Duodenal mucosa (tissue), 2 donors: ENCODE data around the gene GJD2.

ENCODE experiments used
- H3K27ac ChIP-seq: one replicate; pipeline ENCODE4 v1.7.0; 2013; ENCODE audit warnings: low read depth, low read length
- H3K27me3 ChIP-seq, 2 donors: one replicate each; pipeline ENCODE4 v1.7.0; 2013; ENCODE audit warnings: low read length in 2 of 2, control low read depth in 1 of 2; ENCODE audit not compliant: insufficient read depth in 2 of 2, control insufficient read depth in 1 of 2
- H3K36me3 ChIP-seq, 2 donors: one replicate each; pipeline ENCODE4 v1.7.0; 2013; ENCODE audit warnings: low read length in 2 of 2, control low read depth in 1 of 2; ENCODE audit not compliant: insufficient read depth in 2 of 2, control insufficient read depth in 1 of 2
- H3K4me1 ChIP-seq, 2 donors: one replicate each; pipeline ENCODE4 v1.7.0; 2013; ENCODE audit warnings: low read length in 2 of 2, control low read depth in 1 of 2; ENCODE audit not compliant: insufficient read depth in 2 of 2, control insufficient read depth in 1 of 2
- H3K4me3 ChIP-seq, 2 donors: one replicate each; pipeline ENCODE4 v1.7.0; 2013; ENCODE audit warnings: low read length in 2 of 2, low read depth in 1 of 2
- H3K9ac ChIP-seq, 2 donors: one replicate each; pipeline ENCODE4 v1.7.0; 2013; ENCODE audit warnings: low read length in 2 of 2, low read depth in 1 of 2
- H3K9me3 ChIP-seq, 2 donors: one replicate each; pipeline ENCODE4 v1.7.0; 2013; ENCODE audit warnings: low read length in 2 of 2, control low read depth in 1 of 2; ENCODE audit not compliant: control insufficient read depth in 1 of 2

Gene GJD2

GRCh38 chr15:34729056-34729455 lies 25.7 kb downstream of the GJD2 start:
- Histone ChIP-seq H3K4me3 (no peak overlapping the region), H3K9ac (no peak overlapping the region), H3K4me1 (no peaks in the 10 kb centered on the region), H3K9me3 (no peaks in the 10 kb centered on the region), H3K36me3 (no peaks in the 10 kb centered on the region), H3K27ac (no peak overlapping the region), H3K27me3 (peaks cover 0 to under 1% of the 10 kb centered on the region in 2 donors)

- H3K4me3 ChIP-seq, result no peak overlapping the region
- H3K9me3 ChIP-seq, result no peaks in the 10 kb centered on the region
- peaks cover 0 to 4% of the 10 kb centered on the region in 2 donors for H3K4me1 ChIP-seq
- H3K9ac ChIP-seq, result no peak overlapping the region
- no peak overlapping the region for H3K27ac ChIP-seq
- peaks cover 7 to 13% of the 10 kb centered on the region in 2 donors for H3K27me3 ChIP-seq
- H3K36me3 ChIP-seq, result no peaks in the 10 kb centered on the region
Measured at GRCh38 chr15:34726406-34727100, 28.2 kb downstream of the GJD2 start.

DNA sequence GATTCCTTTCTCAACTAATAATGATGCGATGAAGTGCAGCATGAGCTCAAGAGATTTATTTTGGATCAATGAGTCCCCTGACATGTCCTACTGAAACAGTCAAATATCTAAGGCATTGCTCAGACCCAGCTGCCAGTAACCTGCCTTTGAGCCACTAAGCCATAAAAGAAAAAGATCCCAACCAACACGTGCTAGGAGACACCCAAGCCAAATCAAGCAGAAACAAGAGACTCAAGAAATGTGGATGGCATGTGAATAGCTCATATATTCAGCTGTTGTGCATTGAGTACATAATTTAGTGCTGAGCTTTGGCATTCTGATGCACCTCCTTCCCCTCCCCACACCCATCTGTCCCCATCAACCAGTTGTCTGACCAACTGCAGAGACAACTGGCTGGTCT lies 29.2 kb downstream of the GJD2 start:
- no peaks in the 10 kb centered on the region for H3K9me3 ChIP-seq

DNA sequence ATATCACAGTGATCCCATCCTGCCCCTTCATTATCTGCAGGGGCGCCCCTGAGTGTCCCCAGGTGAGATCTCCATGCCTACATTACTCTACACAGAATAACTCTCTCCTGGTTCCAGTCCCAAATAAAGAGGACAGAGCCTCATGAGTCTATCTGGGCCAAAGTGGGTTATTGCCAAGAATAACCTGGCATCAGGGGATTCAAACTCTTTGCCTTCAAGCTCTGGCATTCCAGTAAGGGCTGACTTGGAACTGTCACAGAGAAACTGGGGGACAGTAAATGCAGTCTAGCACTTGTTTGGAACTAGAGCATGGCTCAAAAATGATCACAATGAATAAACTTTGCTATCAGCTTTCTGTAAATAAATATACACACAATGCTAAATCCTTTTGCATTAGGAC lies 30.3 kb downstream of the GJD2 start:
- Histone ChIP-seq H3K4me1 (peaks cover 0 to 4% of the 10 kb centered on the region in 2 donors), H3K9me3 (no peaks in the 10 kb centered on the region), H3K4me3 (no peak overlapping the region), H3K36me3 (no peaks in the 10 kb centered on the region), H3K27me3 (peaks cover 7 to 18% of the 10 kb centered on the region in 2 donors), H3K9ac (no peak overlapping the region), H3K27ac (no peak overlapping the region)

More for the DNA sequence above, 29.2 kb downstream of the GJD2 start:
- no peak overlapping the region for H3K27ac ChIP-seq
- no peak overlapping the region for H3K9ac ChIP-seq
- peaks cover 7 to 15% of the 10 kb centered on the region in 2 donors for H3K27me3 ChIP-seq
- H3K36me3 ChIP-seq, result no peaks in the 10 kb centered on the region
- no peak overlapping the region for H3K4me3 ChIP-seq
- H3K4me1 ChIP-seq, result peaks cover 0 to 4% of the 10 kb centered on the region in 2 donors

- Histone ChIP-seq H3K4me3 (no peak overlapping the region), H3K27ac (no peak overlapping the region), H3K4me1 (peaks cover 0 to 4% of the 10 kb centered on the region in 2 donors), H3K27me3 (peaks cover 7 to 18% of the 10 kb centered on the region in 2 donors), H3K36me3 (no peaks in the 10 kb centered on the region), H3K9ac (no peak overlapping the region), H3K9me3 (no peaks in the 10 kb centered on the region)
Measured at GRCh38 chr15:34722439-34722836, 32.4 kb downstream of the GJD2 start.

DNA sequence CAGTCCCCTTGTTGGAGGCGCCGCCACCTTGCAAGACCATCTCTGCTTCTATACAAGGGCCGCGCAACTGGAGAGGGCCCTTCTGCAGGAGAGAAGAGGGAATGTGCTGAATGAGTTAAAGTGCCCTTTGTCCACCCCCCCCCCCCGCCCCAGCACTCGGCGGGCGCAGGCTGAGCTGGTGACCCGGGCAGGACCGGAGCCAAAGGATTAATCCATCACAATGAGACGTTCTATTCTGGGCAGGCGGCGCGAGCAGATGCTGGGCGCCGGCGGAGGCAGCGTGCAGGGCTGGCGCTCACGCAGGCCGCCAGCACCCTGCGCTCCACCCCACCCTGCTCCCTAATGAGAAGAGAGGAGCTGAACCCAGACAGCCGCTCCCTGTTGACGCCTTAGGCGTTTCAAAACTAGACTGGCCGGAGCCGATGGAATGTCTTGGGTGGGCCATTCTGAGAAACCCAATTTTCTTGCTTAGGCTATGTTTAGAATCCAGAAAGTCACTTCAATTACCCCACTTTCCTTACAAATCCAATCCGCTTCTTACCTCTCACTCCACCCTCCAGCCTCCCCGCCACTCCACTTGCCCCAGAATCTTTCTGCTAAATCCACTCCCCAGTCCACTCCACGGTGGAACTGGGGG lies 32.9 kb downstream of the GJD2 start:
- Histone ChIP-seq H3K4me3 (no peak overlapping the region), H3K27me3 (peaks cover 7 to 18% of the 10 kb centered on the region in 2 donors), H3K4me1 (peaks cover 0 to 4% of the 10 kb centered on the region in 2 donors), H3K9me3 (no peaks in the 10 kb centered on the region), H3K27ac (no peak overlapping the region), H3K9ac (no peak overlapping the region), H3K36me3 (no peaks in the 10 kb centered on the region)

GRCh38 chr15:34721157-34721801 lies 33.5 kb downstream of the GJD2 start:
- no peak overlapping the region for H3K27ac ChIP-seq
- H3K9ac ChIP-seq, result no peak overlapping the region
- H3K4me3 ChIP-seq, result no peak overlapping the region
- peaks cover 0 to 4% of the 10 kb centered on the region in 2 donors for H3K4me1 ChIP-seq
- no peaks in the 10 kb centered on the region for H3K36me3 ChIP-seq
- no peaks in the 10 kb centered on the region for H3K9me3 ChIP-seq
- H3K27me3 ChIP-seq, result peaks cover 7 to 18% of the 10 kb centered on the region in 2 donors

DNA sequence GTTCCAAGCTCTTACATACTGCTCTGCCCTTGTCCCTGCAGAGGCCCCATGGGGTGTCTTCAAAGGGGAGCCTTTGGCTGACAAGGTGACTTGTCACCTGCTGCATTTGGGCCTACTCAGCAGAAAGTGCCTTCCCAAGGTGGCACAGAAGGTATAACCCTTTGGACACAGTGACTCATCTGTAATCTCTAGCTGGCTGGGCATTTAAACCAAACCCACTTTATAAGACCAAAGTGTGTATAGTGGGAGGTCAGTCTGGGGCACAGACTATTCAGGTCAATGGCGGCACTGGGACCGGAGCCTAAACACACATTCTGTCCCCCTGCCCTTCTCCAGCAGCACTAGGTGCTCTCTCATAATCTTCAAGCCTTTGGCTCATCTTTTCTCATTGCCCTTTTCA lies 35.1 kb downstream of the GJD2 start:
- peaks cover 10 to 18% of the 10 kb centered on the region in 2 donors for H3K27me3 ChIP-seq
- H3K4me1 ChIP-seq, result peaks cover 0 to 4% of the 10 kb centered on the region in 2 donors
- H3K4me3 ChIP-seq, result no peak overlapping the region
- no peaks in the 10 kb centered on the region for H3K36me3 ChIP-seq
- no peak overlapping the region for H3K9ac ChIP-seq
- no peaks in the 10 kb centered on the region for H3K9me3 ChIP-seq
- H3K27ac ChIP-seq, result no peak overlapping the region

DNA sequence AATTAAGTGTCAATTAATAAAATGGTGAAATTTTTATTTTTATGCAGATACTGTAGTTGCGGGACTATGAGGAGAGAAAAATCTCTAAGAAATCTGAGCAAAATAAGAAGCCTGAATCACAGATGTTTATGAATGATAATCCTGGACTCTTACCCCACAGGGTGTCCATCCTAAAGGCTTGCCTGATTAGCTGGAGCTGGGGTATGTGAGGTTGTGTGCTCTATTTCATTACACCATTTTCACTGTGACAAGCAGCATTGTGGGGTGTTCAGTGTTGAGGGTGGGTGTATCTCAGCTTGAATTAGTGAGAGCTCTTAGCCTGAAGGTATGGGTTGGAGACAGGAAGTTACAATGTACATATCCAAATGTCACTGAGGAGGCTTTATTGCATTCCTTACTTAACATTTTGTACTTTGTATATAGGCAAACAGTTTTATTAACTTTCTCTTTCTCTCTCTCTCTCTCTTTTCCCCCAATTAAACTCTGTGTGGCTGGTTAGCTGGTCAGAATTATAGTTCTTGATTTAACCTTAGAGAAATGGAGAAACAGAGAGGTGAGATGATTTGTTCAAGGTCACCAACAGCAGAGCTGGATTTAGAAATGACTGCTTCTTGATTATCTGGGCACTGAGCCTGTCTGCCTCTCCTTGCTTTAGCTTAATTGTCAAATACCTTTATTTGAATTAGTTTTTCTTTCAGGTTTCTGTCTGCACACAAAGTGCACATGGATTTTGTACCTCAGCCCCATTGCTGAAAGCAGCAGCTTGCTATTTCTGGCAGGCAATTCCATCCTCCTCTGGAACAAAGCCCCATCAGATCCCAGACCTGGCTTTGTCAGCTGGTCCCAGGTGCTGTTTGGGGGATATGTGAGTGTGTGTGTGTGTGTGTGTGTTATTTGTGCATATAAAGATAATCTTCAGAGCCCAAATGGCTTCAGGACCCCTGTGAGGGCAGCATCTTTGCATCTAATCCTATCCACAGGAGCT lies 35.8 kb downstream of the GJD2 start:
- peaks cover 0 to 4% of the 10 kb centered on the region in 2 donors for H3K4me1 ChIP-seq
- no peaks in the 10 kb centered on the region for H3K36me3 ChIP-seq
- peaks cover 9 to 18% of the 10 kb centered on the region in 2 donors for H3K27me3 ChIP-seq
- no peaks in the 10 kb centered on the region for H3K9me3 ChIP-seq
- H3K4me3 ChIP-seq, result no peak overlapping the region
- H3K9ac ChIP-seq, result no peak overlapping the region
- no peak overlapping the region for H3K27ac ChIP-seq
